Measurements from ENCODE around the gene SYNGR1. TPM values are rescaled to one million over a fixed set of nuclear protein-coding genes. Genes with fewer than 3 reads are reported as not detected.
"Not testable (repeated sequence)": the region's sequence is repeated elsewhere in the genome, so short reads cannot be mapped to it uniquely, and the experiment has no call there.

SYNGR1 gene
- total RNA-seq, 1 experiment from 2014 or later = 12.8 TPM

DNA sequence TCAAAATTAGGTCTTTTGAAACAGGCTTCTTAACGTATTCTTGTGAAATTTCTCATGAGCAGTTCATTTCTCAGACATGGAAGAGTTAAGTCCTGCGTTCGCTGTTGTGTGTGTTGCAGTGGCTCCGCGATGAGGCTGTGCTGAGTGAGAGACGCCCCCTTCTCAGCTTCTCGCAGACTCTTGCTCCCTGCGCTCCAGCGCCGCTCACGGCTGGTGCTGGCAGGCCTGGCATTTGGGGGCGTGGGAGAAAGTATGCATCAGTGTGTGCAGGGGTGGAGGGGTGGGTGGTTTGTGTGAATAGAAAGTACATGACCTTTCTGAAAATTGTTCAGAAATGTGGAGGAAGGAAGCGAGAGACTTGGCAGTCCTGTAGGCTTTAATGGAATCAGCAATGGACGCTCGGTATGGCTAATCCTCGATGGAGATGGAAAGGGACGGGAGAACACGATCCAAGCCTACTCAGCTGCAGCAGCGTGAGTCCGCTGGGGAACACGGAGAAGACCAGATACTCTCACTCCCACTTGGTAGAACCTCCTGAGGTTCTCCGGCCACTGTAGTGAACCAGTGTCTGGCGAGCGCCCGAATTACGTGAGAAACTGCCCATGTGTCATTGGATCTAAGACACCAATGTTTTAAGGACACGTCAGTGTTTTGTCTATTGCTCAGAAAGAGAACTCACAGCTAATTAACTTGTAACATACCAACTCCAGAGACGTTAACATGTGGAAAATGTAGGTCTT lies 55.7 kb downstream of the SYNGR1 start:
- DNase-seq (ENCODE audit: low read depth) = no peak

DNA sequence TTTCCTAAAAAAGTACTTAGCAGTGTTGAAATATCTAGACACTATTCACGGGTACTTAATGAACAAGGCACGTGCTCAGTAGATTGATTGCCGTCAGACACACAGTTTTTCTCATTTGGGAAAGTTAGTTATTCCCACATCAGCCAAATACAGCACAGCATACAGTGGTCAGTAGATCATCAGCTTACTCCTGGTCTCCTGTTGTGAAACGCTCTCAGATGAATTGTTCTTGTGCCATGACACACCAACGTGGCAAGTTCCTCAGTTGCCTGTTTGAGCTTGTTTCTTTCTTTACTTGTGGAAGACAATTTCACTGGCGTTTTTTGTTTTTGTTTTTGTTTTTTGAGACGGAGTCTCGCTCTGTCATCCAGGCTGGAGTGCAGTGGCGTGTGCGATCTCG lies 58.4 kb downstream of the SYNGR1 start:
- no peak for DNase-seq (ENCODE audit: low read depth)

DNA sequence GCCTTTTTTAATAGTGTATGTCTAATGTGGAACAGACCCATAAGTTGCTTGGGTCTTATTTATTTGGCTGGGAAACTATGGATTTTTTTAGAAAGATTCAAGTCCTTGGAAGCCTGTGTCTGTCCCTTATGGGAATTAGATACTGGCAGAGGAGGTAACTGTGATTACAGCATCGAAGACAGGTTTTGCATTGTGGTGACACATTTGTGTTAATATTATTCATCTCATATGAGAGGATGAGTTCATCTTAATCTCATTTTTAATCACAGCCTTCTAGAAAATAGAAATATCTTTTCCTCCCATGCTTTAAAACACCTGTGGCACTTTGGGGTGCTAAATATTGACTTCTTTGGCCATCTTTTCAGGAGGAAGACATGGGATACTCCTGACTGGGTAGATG lies 59.0 kb downstream of the SYNGR1 start:
- DNase-seq (ENCODE audit: low read depth) = no peak

DNA sequence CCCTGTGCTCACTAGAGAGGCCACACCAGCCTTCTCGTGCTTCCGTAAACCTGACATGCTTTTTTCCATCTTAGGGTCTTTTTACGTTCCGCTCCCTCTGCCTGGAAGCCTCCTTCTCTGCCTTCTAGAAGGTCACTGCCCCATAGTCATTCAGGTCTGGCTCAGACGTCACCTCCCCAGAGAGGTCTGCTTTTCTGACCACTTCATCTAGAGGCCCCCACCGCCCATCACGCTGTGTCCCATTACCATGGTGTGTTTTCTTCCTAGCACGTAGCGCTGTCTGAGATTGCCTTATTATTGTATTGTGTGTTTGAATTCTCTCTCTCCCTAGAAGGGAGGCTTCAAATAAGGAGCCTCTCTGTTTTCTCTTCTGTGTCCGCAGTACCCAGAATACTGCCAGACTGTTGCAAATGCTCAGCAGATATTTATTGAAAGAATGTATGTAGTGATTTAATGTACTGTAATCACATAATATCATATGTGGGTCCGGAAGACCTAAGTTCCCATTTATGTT lies 59.8 kb downstream of the SYNGR1 start:
- DNase-seq (ENCODE audit: low read depth) = no peak

DNA sequence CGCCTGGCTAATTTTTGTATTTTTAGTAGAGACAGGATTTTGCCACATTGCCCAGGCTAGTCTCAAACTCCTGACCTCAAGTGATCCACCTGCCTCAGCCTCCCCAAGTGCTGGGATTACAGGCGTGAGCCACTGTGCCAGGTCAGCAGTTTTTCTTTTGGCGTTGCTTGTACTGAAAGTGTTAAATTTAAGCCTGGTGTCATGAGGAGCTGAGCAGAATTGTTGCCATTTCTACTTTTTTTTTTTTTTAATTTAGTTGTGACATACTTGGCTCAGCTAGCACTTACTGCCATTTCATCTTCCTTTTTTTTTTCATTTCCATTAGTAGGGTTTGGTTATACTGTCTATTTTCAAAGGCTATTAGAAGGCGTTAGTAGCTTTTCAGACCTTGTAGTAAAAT lies 60.5 kb downstream of the SYNGR1 start:
- no peak for DNase-seq (ENCODE audit: low read depth)

GRCh38 chr22:39411828-39412365 lies 62.1 kb downstream of the SYNGR1 start:
- DNase-seq (ENCODE audit: low read depth) = not testable (repeated sequence)

DNA sequence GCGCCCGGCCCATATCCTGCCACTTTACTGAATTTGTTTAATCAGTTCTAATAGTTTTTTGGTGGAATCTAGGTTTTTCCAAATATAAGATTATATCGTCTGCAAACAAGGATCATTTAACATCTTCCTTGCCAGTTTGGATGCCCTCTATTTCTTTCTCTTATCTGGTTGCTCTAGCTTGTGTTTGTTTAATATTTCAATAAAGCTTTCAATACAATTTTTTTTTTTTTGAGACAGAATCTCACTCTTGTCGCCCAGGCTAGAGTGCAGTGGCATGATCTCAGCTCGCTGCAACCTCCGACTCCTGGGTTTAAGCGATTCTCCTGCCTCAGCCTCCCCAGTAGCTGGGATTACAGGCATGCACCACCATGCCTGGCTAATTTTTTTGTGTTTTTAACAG lies 63.4 kb downstream of the SYNGR1 start:
- DNase-seq (ENCODE audit: low read depth) = not testable (repeated sequence)

DNA sequence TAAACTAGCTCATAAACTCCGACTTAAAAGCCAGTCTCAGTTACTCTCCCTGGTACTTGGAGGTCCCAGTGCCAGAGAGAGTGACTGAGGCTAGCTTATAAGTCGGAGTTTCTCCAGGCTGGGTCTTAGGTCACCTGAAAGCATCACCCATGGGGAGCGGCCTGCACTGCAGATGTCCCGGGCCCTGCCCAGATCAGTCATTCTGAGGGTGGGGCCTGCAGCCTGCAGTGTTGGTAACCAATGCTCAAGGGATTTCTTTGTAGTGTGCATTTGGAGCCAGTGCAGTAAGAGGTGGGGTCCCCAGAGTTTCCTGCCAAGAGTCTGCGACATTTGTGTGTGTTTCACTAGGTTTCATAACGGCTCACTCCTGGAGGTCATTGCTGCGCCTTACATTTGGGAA lies 64.6 kb downstream of the SYNGR1 start:
- DNase-seq (ENCODE audit: low read depth) = no peak

DNA sequence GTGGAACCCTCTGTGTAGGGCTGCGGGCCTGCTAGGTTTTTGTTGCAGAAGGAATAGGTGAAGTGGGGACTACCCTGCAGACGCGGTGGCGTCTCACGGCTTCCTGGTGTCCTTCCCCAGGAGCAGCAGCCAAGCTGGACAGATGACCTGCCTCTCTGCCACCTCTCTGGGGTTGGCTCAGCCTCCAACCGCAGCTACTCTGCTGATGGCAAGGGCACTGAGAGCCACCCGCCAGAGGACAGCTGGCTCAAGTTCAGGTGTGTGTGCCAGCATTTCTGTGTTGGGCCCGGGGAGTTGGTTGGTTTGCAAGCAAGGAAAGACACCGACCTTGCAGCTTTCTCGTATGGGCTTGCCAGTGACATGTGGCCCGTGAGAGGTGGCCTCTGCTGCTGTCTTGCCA lies 65.1 kb downstream of the SYNGR1 start:
- no peak for DNase-seq (ENCODE audit: low read depth)

GRCh38 chr22:39415506-39415905 lies 65.7 kb downstream of the SYNGR1 start:
- DNase-seq (ENCODE audit: low read depth) = no peak

GRCh38 chr22:39416319-39416718 lies 66.5 kb downstream of the SYNGR1 start:
- DNase-seq (ENCODE audit: low read depth) = no peak

GRCh38 chr22:39417641-39418040 lies 67.8 kb downstream of the SYNGR1 start:
- no peak for DNase-seq (ENCODE audit: low read depth)

- no peak for DNase-seq (ENCODE audit: low read depth)
These were observed 68.9 kb downstream of the SYNGR1 start for GRCh38 chr22:39418696-39419095.

DNA sequence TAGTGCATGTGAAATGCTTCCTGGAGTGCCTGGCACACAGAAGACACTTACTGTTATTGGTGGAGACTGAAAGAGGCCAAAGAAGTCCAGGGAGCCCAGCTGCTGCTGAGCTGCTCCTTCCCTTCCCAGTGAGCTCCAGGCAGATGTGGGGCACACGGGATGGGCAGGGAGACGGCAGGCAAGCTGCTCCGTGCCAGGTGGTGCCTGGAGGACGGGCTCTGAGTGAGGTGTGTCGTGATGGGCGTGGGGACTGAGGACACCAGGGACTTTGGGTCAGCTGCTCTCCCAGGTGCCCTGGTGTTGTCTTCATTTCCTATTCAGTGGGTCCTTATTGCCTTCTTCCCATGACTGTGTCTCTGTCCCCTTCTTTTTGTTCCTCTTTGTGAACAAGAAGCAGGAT lies 69.3 kb downstream of the SYNGR1 start:
- DNase-seq (ENCODE audit: low read depth) = no peak

DNA sequence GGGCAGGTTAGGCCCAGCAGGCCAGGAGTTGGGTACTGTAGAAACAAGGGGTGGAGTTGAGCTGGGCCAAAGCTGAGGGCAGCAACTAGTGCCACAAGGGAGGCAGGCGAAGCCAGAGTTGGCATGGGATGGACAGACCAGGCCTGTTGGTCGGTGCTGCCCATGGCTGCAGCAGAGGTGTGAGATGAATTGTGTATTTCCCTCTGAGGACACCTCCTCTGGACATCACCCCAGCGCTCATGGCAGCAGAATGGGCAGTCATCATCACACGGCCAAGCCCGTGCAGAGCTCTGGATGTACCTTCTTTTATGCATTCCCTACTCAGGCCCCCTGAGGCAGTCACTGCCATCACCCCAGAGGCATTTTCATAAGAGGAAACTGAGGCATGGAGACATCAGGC lies 70.1 kb downstream of the SYNGR1 start:
- no peak for DNase-seq (ENCODE audit: low read depth)

DNA sequence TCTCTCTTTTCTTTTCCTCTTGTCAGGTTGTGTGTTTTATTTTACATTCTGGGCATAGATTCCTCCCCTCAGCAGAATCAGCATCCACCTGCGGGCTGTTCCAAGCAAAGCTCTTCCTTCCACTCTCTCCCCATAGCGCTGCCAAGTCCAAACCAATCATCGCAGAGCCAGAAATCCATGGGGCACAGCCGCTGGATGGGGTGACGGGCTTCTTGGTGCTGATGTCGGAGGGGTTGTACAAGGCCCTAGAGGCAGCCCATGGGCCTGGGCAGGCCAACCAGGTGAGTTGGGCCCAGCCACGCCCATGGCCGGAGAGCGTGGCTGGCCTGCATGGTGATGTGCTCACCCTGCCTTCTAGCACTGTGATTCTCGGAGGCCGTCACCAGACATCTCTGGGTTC lies 71.9 kb downstream of the SYNGR1 start:
- DNase-seq (ENCODE audit: low read depth) = no peak

- DNase-seq (ENCODE audit: low read depth) = no peak
These were observed 72.3 kb downstream of the SYNGR1 start for GRCh38 chr22:39422101-39422500.

DNA sequence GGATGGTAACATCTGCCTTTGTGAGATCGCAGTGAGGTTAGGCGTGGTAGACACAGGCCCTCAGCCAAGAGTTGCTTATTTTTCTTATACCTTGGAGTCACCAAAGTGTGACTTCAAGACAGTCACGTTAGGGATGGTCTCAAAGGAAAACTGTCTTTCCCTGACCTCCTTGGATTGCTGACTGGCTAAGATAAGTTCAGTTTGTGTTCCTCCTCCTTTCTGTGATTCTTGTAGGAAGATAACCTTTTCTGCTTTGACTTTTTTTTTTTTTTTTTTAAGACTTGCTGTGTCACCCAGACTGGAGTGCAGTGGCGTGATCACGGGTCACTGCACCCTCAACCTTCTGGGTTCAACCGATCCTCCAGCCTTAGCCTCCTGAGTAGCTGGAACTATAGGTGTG lies 72.9 kb downstream of the SYNGR1 start:
- no peak for DNase-seq (ENCODE audit: low read depth)

GRCh38 chr22:39423976-39424375 lies 74.2 kb downstream of the SYNGR1 start:
- DNase-seq (ENCODE audit: low read depth) = no peak

- no peak for DNase-seq (ENCODE audit: low read depth)
These were observed 76.7 kb downstream of the SYNGR1 start for GRCh38 chr22:39426380-39427043.

DNA sequence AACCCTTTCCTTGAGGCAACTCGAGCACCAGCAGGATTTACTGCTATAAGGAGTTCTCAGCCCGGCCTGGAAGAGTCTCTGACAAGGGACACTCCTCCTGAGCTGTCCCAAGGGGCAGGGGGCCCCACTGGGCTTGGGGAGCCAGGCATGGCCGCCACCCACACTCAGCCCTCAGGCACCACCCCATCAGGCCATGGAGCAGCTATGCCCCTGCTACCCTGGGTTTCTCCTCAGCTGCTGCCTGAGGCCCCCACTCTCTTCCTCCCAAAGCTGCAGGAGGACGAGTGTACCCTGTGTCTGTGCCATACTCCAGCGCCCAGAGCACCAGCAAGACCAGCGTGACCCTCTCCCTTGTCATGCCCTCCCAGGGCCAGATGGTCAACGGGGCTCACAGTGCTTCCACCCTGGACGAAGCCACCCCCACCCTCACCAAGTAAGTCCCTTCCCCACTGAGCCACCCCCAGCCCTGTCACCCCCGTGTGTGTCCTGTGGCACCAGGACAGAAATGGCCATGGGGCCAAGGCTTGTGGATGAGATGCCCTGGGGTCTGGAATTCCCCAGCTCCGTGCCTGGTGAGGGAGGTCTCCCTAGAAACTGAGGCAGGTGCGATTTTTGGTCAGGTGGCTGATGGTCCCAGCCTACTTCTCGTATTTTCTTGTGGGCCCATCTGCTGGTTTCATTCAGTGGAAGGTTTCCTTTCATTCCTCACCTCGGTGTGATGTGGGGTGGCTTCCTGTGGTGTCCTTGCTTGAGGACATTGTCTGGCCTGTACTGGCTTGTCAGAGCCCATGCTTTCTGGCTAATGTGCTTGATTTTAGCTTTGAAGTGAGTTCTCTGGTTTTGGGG lies 78.2 kb downstream of the SYNGR1 start:
- no peak for DNase-seq (ENCODE audit: low read depth)

DNA sequence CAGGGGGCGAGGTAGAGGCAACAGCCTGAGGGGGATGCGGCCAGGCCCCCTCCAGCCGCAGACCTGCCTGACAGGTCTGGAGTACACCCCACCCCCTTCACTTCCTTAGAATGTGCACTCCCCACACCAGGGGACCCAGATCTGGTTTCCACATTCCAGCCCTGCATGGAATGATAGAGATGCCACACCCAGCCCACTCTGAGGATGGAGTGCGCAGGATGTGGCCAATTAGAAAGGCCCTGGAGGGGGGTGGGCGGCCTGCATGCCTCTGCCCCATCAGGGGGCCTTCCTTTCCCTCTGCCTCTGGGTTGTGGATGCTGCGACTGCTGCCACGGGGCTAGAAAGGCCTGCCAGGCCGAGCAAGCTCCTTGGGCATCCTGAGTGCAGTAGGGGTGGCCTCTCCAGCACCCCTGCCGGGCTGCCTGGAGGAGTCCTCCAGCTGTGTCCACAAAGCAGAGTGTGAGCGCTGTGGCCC lies 78.8 kb downstream of the SYNGR1 start:
- DNase-seq (ENCODE audit: low read depth) = peak; percentile 25
